ENCODE results near the gene COL23A1. TPM values are rescaled to one million over a fixed set of nuclear protein-coding genes. Genes with fewer than 3 reads are reported as not detected.

Gene COL23A1
- total RNA-seq, 1 experiment from 2014 or later, result not detected

GRCh38 chr5:178532236-178532635, 58.0 kb downstream of the COL23A1 start:
- no peak for DNase-seq (ENCODE audit: low spot score)

DNA sequence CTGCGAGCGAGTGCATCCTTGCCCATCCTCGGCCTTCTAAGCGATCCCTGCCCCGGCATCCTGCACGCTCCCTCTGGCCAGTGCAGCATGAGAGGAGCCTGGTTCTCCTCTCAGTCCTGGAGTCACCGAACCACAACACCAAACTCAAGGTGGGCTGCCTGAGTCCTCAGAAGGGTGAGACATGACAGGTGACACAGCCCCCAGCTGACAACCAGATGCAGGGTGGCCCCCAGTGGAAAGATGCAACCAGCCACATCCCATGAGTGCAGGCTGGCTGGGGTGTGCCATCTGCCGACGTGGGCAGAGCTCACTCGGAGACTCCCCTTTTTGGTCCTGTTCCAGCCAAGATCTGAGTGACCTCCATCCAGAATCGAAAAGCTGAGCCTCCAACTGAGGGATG, 58.4 kb downstream of the COL23A1 start:
- no peak for DNase-seq (ENCODE audit: low spot score)

DNA sequence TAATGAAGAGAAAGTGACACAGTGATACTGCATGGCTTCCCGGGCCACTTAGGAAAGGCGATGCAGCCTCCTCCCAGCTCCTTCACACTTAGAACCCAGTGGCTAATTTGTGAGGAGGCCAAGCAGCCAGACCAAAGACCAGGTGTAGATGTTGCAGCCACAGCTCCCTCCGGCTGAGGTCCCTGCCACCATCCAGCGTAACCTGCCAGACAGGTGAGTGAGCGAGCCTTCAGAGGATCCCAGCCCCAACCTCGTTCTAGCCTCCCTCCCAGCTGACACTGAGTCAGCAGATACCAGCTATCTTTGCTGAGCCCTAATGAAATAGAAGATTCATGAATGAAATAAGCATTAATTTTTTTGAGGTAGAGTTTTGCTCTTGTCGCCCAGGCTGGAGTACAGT, 59.7 kb downstream of the COL23A1 start:
- DNase-seq (ENCODE audit: low spot score), result no peak

DNA sequence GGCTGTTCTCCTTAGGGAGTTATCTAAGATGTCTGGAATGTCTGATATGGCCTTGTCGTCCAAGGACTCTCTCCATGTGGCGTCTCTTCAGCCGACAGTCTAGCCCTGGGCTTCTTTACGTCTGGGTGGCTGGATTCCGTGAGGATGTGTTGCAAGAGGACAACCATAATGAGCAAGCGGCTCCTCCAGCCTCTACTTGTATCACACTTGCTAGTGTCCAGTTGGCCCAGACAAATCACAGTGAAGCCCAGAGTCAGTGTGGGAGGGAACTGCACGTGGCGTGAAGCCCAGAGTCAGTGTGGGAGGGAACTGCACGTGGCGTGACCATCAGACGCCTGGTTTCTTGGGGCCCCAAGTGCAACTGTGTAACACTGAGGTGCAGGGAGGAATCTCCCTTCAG, 61.1 kb downstream of the COL23A1 start:
- no peak for DNase-seq (ENCODE audit: low spot score)

DNA sequence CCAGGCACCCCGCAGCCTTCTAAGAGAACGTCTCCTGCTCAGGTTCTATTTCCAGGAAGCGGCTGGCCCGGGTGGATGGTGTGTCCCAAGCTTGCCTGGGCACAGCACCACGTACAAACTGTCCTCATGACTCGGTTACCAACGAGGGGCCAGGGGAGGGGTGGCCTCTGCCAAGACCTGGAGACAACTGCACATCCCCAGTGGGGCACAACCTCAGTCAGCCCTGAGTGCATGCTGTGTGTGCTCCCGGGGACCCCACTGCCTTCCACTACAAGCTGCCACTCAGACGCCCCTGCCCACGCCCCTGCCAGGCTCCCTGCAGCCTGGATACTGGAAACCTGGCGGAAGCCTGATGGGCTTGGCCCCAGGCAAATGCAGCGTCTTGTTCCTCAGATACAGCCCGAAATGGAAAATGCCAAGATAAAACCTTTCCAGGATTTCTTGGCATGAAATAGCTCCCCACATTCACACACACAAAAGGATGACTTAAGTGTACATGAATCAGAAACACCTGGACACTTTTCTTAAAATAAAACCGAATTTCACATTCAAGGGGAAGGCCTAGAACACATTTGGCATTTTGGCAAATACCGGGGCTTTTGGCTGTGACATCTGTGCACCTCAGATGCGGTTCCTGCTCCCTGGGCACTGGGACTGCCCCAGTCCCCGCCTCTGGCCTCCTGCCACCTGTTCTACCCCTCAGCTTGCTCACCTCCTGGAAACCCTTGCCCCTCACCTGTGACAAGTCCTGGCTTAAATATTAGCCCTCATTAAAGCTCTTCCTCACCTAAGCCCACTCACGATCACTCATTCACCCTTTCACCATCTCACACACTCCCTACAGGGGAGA, 62.5 kb downstream of the COL23A1 start:
- DNase-seq (ENCODE audit: low spot score), result no peak

- DNase-seq (ENCODE audit: low spot score), result no peak
Measured at GRCh38 chr5:178526773-178527457, 63.3 kb downstream of the COL23A1 start.

GRCh38 chr5:178525906-178526732, 64.1 kb downstream of the COL23A1 start:
- DNase-seq (ENCODE audit: low spot score), result no peak

- DNase-seq (ENCODE audit: low spot score), result no peak
Measured at GRCh38 chr5:178524093-178524882, 65.9 kb downstream of the COL23A1 start.

GRCh38 chr5:178522361-178522760, 67.8 kb downstream of the COL23A1 start:
- DNase-seq (ENCODE audit: low spot score), result no peak

- no peak for DNase-seq (ENCODE audit: low spot score)
Measured at GRCh38 chr5:178520851-178521250, 69.3 kb downstream of the COL23A1 start.

- no peak for DNase-seq (ENCODE audit: low spot score)
Measured at GRCh38 chr5:178519804-178520203, 70.4 kb downstream of the COL23A1 start.

DNA sequence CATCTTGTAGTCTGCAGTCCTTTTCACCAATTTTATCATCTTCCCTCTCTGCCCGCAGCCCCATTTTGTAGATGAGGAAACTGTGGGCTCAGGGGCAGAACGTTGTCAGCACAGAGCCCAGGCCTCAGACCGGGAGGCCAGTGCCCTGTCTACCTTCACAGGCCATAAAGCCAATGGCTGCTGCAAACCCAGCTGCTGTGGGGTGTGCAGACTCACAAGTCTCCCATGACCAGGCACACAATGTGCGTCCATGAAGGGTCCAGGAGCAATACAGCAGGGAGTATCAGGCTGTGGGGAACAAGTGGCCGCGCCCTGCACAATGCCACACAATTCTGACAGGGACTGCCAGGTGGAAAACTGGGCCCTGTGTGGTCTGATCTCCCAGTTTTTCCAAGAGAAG, 71.0 kb downstream of the COL23A1 start:
- DNase-seq (ENCODE audit: low spot score), result no peak

DNA sequence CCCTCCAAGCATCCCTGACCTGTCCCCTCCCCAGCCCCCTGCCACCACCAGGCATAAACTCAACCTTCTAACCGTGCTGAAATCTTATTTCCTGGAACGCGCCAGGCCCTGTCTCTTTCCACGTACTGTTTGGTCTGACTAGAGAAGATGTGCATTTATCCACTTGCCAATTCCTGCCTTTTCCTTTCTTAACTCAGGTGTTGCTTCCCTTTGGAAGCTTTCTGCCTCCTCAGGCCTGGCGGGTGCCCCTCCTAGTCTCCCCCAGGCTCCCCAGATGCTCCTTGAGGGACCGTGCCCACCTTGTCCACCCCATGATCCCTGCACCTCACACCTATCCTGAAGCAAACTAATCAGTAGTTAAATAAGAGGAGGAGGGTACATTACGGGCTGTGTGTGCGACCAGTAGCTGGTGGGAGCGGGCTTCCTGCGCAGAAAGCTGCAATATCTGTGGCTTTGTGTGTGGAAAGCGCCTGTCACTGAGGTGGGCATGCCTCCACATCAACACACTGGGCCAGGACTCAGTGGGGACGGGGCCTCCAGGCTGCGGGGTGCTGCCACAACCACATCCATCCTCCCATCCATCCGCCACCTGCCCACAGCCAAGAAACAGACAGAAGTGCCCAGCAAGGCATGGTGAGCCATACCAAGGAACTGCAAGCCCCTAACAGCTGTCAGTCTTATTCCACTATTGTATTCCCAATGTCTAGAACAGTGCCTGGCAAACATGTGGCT, 73.5 kb downstream of the COL23A1 start:
- DNase-seq (ENCODE audit: low spot score), result no peak

DNA sequence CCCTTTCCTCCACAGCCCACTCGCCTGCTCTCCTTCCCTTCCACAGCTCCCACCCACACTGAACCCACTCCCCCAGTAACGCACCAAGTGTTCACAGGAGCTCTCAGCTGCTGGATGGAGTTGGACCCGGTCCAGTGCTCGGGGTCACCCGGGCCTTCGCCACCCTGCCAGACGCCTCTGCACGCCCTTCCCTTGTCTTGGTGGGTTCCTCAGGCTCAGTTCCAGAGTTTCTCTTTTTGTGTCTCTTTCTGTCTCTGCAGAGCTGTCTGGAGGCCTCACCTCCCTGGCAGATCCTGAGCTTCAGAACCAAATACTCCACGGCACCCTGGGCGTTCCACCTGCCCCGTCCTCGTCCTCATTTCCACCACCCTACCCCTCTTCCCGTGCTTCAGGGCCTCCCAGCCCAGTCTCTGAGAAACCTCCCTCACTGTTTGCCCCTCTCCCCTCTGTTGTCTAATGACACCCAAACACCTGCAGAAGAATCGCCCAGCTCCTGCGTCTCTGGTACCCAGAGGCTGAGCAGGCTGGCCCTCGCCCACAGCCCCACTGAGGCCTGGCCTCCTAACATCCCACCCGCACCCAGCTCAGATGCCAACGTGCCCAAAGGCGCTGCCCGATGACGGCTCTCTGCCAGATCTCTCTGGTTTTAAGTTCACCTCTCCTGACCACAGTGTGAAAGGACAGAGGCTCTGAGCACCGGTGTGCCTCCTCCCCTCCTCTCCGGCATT, 74.3 kb downstream of the COL23A1 start:
- DNase-seq (ENCODE audit: low spot score), result no peak

GRCh38 chr5:178514851-178515418, 75.3 kb downstream of the COL23A1 start:
- no peak for DNase-seq (ENCODE audit: low spot score)

- no peak for DNase-seq (ENCODE audit: low spot score)
Measured at GRCh38 chr5:178511172-178511571, 79.0 kb downstream of the COL23A1 start.

GRCh38 chr5:178509491-178510057, 80.6 kb downstream of the COL23A1 start:
- no peak for DNase-seq (ENCODE audit: low spot score)

GRCh38 chr5:178507151-178507932, 82.9 kb downstream of the COL23A1 start:
- no peak for DNase-seq (ENCODE audit: low spot score)

Data from A172 (cell line).